Head of caudate nucleus (tissue), 42 donors: ENCODE results near the gene OR51T1.

ENCODE experiments used
- DNase-seq, 42 donors: peaks; one replicate each; pipeline versions ENCODE4 v3.0.0 to v3.0.0-alpha.2; 2020 to 2021; ENCODE audit warnings: mixed read lengths in 7 of 42
- intact Hi-C: fragments of 100-400 bp; cut with DNase I; formaldehyde crosslinking; loops from one replicate; pipeline ENCODE4 v1.15.0; 2022

Gene OR51T1

GRCh38 chr11:4921796-4922195 is 40.1 kb downstream of the OR51T1 start:
- intact Hi-C loops: no loop called here

GRCh38 chr11:4922304-4922703 is 40.6 kb downstream of the OR51T1 start:
- intact Hi-C loops: no loop called here
- no peak for DNase-seq

More at GRCh38 chr11:4921796-4922195, 40.1 kb downstream of the OR51T1 start:
- no peak for DNase-seq

GRCh38 chr11:4924239-4924638 is 42.5 kb downstream of the OR51T1 start, which contains the start of gene OR51G1:
OR51G1 (minus strand) TSS chr11:4924339; CDS start chr11:4924339, 0 bp downstream.
- DNase-seq: no peak
- intact Hi-C loops: no loop called here

- DNase-seq: no peak
- intact Hi-C loops: no loop called here
Observed at GRCh38 chr11:4926608-4927007, 44.9 kb downstream of the OR51T1 start.
